Measurements from ENCODE around the gene KLC1.

DNA sequence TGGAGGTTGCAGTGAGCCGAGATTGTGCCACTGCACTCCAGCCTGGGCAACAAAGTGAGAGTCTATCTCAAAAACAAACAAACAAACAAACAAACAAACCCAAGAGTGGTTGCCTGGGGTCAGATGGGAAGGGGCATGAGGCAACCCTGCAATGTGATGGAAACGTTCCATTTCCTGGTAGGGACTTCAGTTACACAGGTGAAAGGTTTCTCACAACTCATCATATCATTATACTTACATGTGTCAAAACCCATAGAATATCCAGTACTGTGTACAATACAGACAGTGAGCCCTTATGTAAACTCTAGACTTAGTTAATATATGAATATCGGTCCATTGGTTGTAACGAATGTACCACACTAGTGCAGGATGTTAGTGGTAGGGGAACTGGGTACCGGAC is 7.2 kb upstream of the KLC1 start:
- TF ChIP-seq EP300 (IDR thresholded peaks at IDR 0.05) (no peak), POLR2A (IDR thresholded peaks at IDR 0.05) (no peak)
